Activated naive CD4-positive, alpha-beta T cell treated with anti-CD3 and anti-CD28 coated beads, Interleukin-2, amount 50 U/mL, for 72 hours (primary cell): ENCODE measurements around the gene GNG10. TPM values are rescaled to one million over a fixed set of nuclear protein-coding genes. Genes with fewer than 3 reads are reported as not detected.
"Not testable (repeated sequence)": the region's sequence is repeated elsewhere in the genome, so short reads cannot be mapped to it uniquely, and the experiment has no call there.

Experiments
- ATAC-seq, 2 donors: fragments of 150-1000 bp; cut with Tn5 transposase; 2 replicates each; pipeline ENCODE4 v1.10.0; 2021; ENCODE audit warnings: mild to moderate bottlenecking in 2 of 2, moderate library complexity in 2 of 2
- DNase-seq, 2 donors: peaks; one replicate each; pipeline ENCODE4 v3.0.0; 2021 to 2022; ENCODE audit warnings: low spot score in 2 of 2
- H3K27ac Mint-ChIP-seq, 2 donors: one replicate each; pipeline ENCODE4 v1.8.0; 2022; ENCODE audit warnings: mild to moderate bottlenecking in 2 of 2, mixed read lengths in 2 of 2
- H3K36me3 Mint-ChIP-seq, 2 donors: one replicate each; pipeline ENCODE4 v1.8.0; 2022; ENCODE audit warnings: mixed read lengths in 2 of 2
- H3K9me3 Mint-ChIP-seq, 2 donors: one replicate each; pipeline ENCODE4 v1.8.0; 2022; ENCODE audit warnings: mixed read lengths in 2 of 2
- total RNA-seq, 2 donors: library from RNA; stranded (reverse); gene quantifications; one replicate each; pipeline ENCODE4 v1.2.3, GENCODE V29; 2022

Gene GNG10
- total RNA-seq, 2 donors from 2014 or later: 7.0 to 27.3 TPM

GRCh38 chr9:111637421-111637950, 23.9 kb upstream of the GNG10 start:
- H3K9me3 Mint-ChIP-seq: no peaks in the 10 kb centered on the region
- no peak for DNase-seq
- H3K27ac Mint-ChIP-seq: no peak overlapping the region
- no peak for ATAC-seq
- H3K36me3 Mint-ChIP-seq: peaks cover 0 to 19% of the 10 kb centered on the region in 2 donors

- ATAC-seq: no peak
- H3K9me3 Mint-ChIP-seq: no peaks in the 10 kb centered on the region
- DNase-seq: no peak
- H3K27ac Mint-ChIP-seq: no peak overlapping the region
- peaks cover 0 to 8% of the 10 kb centered on the region in 2 donors for H3K36me3 Mint-ChIP-seq
Observed at GRCh38 chr9:111644195-111644772, 17.1 kb upstream of the GNG10 start.

- Mint-ChIP-seq H3K36me3 (peaks cover 0 to 14% of the 10 kb centered on the region in 2 donors), H3K27ac (no peak overlapping the region), H3K9me3 (no peaks in the 10 kb centered on the region)
- DNase-seq: no peak
- ATAC-seq: no peak
Observed at GRCh38 chr9:111645806-111646205, 15.6 kb upstream of the GNG10 start.

- Mint-ChIP-seq H3K36me3 (peaks cover 0 to 14% of the 10 kb centered on the region in 2 donors), H3K27ac (no peak overlapping the region), H3K9me3 (no peaks in the 10 kb centered on the region)
- ATAC-seq (no peak), DNase-seq (no peak)
Observed at GRCh38 chr9:111646417-111646816, 15.0 kb upstream of the GNG10 start.

- Mint-ChIP-seq H3K9me3 (no peaks in the 10 kb centered on the region), H3K27ac (no peak overlapping the region), H3K36me3 (peaks cover 0 to 14% of the 10 kb centered on the region in 2 donors)
- ATAC-seq (no peak), DNase-seq (no peak)
Observed at GRCh38 chr9:111648066-111648465, 13.3 kb upstream of the GNG10 start.

GRCh38 chr9:111649016-111649415, 12.4 kb upstream of the GNG10 start:
- Mint-ChIP-seq H3K9me3 (no peaks in the 10 kb centered on the region), H3K36me3 (peaks cover 0 to 19% of the 10 kb centered on the region in 2 donors)

GRCh38 chr9:111657051-111657450, 4.4 kb upstream of the GNG10 start:
- no peak for ATAC-seq
- H3K36me3 Mint-ChIP-seq: peaks cover 2 to 9% of the 10 kb centered on the region in 2 donors
- no peak overlapping the region for H3K27ac Mint-ChIP-seq
- H3K9me3 Mint-ChIP-seq: no peaks in the 10 kb centered on the region
- no peak for DNase-seq

More at GRCh38 chr9:111649016-111649415, 12.4 kb upstream of the GNG10 start:
- ATAC-seq (no peak), DNase-seq (no peak)
- no peak overlapping the region for H3K27ac Mint-ChIP-seq

GRCh38 chr9:111658943-111659342, 2.5 kb upstream of the GNG10 start:
- no peak for DNase-seq
- ATAC-seq: no peak
- Mint-ChIP-seq H3K9me3 (no peaks in the 10 kb centered on the region), H3K27ac (no peak overlapping the region), H3K36me3 (peaks cover 14 to 22% of the 10 kb centered on the region in 2 donors)

- H3K27ac Mint-ChIP-seq: no peak overlapping the region
- ATAC-seq (no peak), DNase-seq (no peak)
- no peaks in the 10 kb centered on the region for H3K9me3 Mint-ChIP-seq
- H3K36me3 Mint-ChIP-seq: peaks cover 14 to 20% of the 10 kb centered on the region in 2 donors
Observed at GRCh38 chr9:111659691-111660090, 1.7 kb upstream of the GNG10 start.

GRCh38 chr9:111661802-111662521, 557 bp downstream of the GNG10 start:
- ATAC-seq: peak; percentile 45 to 60
- Mint-ChIP-seq H3K9me3 (no peaks in the 10 kb centered on the region), H3K36me3 (peaks cover 14 to 20% of the 10 kb centered on the region in 2 donors), H3K27ac (peak overlapping the region; percentile 86 to 92)
- peak; percentile 38 to 62 for DNase-seq

- H3K9me3 Mint-ChIP-seq: no peaks in the 10 kb centered on the region
- peak overlapping the region; percentile 86 to 92 for H3K27ac Mint-ChIP-seq
- ATAC-seq (peak; percentile 11 to 16), DNase-seq (no peak)
- peaks cover 14 to 20% of the 10 kb centered on the region in 2 donors for H3K36me3 Mint-ChIP-seq
Observed at GRCh38 chr9:111662576-111663300, 1.3 kb downstream of the GNG10 start.

GRCh38 chr9:111663301-111663823, 2.0 kb downstream of the GNG10 start:
- H3K36me3 Mint-ChIP-seq: peaks cover 14 to 20% of the 10 kb centered on the region in 2 donors
- H3K27ac Mint-ChIP-seq: peak overlapping the region; percentile 86 to 92
- H3K9me3 Mint-ChIP-seq: no peaks in the 10 kb centered on the region
- no peak for ATAC-seq
- no peak for DNase-seq

GRCh38 chr9:111668026-111668573, 6.7 kb downstream of the GNG10 start:
- H3K36me3 Mint-ChIP-seq: peaks cover 6 to 9% of the 10 kb centered on the region in 2 donors
- no peak for DNase-seq
- no peak overlapping the region for H3K27ac Mint-ChIP-seq
- ATAC-seq: no peak
- H3K9me3 Mint-ChIP-seq: no peaks in the 10 kb centered on the region

GRCh38 chr9:111668601-111669000, 7.2 kb downstream of the GNG10 start:
- ATAC-seq, H3K9me3 Mint-ChIP-seq, H3K36me3 Mint-ChIP-seq, DNase-seq: not testable (repeated sequence)
- peak overlapping the region in 1 of 2 donors; percentile 22 for H3K27ac Mint-ChIP-seq

- peak overlapping the region in 1 of 2 donors; percentile 4 for H3K27ac Mint-ChIP-seq
- peaks cover 0 to 11% of the 10 kb centered on the region in 2 donors for H3K36me3 Mint-ChIP-seq
- no peaks in the 10 kb centered on the region for H3K9me3 Mint-ChIP-seq
- ATAC-seq (no peak), DNase-seq (no peak)
Observed at GRCh38 chr9:111674319-111674718, 12.9 kb downstream of the GNG10 start.

GRCh38 chr9:111676116-111676515, 14.7 kb downstream of the GNG10 start:
- no peak for DNase-seq
- Mint-ChIP-seq H3K27ac (no peak overlapping the region), H3K36me3 (peaks cover 0 to 7% of the 10 kb centered on the region in 2 donors), H3K9me3 (no peaks in the 10 kb centered on the region)
- ATAC-seq: no peak
